Activated CD4-positive, alpha-beta T cell treated with anti-CD3 and anti-CD28 coated beads, Interleukin-2, amount 50 U/mL, for 16 hours (primary cell): ENCODE results near the gene RNF11.
"Not testable (repeated sequence)": the region's sequence is repeated elsewhere in the genome, so short reads cannot be mapped to it uniquely, and the experiment has no call there.

Experiments
- DNase-seq: peaks from one replicate; pipeline ENCODE4 v3.0.0-alpha.2; 2020

RNF11 gene, protein sequence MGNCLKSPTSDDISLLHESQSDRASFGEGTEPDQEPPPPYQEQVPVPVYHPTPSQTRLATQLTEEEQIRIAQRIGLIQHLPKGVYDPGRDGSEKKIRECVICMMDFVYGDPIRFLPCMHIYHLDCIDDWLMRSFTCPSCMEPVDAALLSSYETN

DNA sequence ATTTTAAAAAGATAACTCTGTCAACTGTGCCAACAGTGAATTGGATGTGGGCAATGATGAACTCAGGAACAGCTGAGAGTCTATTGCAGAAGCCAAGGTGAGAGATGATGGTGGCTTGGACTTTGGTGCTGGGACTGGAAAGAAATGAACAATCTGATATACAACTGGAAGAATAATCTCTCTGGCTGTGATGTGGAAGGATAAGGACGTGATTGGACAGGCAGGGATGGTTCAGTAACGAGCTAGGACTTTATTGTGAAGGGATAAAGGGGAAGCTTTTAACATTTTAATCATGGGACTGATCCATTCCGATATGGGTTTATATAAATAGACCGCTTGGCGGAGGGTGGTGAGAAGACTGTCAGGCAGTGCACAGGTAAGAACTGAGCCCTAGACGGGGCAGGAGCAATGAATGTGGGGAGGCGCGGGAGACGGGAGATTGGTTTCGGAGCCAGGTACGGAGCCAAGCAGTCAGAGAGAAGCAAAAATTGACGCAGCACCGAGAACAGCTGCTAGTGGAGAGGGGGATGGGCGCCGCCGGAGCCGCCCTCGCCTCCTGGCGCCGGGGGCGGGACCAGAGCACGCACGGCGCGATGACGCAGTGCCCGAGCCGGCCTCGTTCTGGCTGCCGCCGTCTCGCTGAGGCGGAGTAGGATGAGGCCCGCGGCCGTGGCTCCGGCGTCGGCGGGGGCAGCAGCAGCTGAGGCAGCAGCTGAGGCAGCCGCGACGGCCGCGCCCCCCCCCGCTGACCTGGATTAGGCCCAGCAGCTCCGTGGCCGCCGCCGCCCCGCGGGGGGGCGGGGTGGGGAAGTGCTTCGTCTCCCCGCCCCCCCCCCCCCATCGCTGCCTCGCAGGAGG lies at the start of gene RNF11:
Gene RNF11 (plus strand): TSS at position 601 of the 858 bp plus-strand sequence. CDS start 484 bp downstream, outside the sequence.
- DNase-seq = peak; percentile 91

DNA sequence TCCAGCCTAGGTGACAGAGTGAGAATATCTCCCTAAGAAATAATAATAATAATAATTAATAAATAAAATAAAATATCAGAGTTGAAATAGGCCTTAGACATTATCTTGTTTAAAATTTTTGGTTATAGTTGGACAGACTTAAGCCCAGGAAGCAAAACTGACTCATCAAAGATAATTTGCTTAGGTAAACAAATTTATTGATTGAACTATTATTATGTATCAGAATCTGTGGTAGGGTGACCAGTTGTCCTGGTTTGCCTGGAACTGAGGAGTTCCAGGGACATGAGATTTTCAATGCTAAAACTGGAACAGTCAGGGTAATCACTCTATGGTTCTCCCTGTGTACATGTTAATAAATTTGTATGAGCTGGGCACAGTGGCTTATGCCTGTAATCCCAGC lies 47.8 kb upstream of the RNF11 start:
- no peak for DNase-seq

DNA sequence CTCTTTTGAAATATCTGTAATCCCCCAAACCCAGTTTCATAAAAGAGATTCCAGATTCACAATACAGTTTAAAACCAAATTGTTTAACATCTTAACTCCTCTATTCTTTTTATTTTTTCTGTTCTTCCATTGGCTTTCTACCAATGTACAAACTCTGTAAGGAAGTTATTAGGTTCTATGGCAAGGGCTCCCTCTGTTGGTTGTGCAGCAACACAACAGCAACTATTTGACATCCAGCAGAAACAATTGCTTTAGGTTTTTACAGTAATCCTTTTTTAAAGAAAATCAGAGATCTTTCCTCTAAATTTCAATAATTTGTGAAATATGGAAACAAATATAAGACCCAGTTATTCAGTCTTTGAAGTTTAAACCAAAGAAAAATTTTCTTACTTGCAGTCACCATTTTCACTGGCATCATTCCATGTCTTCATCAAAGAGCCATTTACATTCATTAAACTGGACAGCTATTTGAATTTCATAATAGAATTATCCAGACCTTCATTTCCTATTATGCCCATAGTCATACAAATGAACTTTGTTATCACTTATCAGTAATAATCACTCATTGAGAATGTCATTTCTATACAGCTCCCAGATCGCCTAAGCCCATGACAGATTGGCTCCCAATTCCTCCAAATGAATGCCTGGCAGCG lies 46.5 kb upstream of the RNF11 start:
- peak; percentile 59 for DNase-seq

DNA sequence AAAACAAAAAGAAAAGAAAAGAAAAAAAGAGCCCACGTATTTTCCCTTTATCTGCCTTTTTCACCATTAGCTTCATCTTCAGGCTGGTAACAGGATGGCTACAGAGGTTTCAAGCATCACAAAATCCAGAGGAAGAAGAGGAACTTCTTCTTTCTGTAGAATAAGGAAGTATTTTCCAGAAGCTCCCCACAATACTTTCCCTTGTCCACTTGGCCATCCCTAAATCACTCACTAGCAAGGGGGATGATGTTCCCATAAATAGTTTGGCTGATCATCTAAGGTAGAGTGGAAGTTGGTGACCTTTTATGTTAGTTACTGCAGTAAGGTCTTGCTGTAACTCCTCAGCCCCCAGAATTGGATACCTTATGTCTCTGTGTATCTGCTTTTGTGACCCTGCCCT lies 45.1 kb upstream of the RNF11 start:
- DNase-seq = no peak

DNA sequence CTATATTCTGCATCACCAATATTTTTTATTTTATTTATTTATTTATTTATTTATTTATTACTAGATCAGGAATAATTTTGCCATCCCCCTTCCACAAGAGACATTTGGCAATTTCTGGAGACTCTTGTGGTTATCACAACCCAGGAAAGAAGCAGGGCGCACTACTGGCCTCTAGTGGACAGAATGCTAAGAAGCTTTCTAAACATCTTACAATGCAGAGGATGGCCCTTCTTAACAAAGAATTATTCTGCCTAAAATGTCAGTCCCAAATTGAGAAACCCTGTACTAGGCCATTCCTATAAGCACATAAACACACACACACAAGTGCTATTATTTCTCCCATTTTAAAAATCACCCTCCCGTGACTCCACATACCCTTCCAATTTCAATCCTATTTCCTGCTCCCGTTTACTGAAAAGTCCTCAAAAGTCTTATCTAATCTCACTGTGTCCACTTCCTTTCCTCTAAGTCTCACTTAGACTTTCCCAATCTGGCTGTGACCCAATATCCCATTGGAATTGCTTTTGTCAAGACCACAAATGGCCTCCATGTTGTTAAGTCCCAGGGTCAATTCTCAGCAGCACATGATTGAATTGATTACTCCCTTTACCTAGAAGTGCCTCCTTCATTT lies 43.7 kb upstream of the RNF11 start:
- peak; percentile 63 for DNase-seq

DNA sequence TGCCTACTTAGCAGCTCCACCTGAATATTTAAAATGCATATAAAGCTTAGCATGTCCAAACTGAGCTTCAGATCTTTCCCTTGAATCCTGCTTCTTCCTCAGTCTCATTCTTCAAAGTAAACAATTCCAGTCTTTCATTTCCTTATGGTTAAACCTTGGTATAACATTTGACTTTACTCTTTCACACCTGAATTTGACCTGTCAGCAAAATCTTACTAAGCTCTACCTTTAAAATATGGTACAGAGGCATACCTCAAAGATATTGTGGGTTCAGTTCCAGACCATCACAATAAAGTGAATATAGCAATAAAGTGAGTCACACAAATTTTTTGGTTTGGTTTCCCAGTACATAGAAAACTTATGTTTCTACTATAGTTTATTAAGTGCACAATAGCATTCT lies 42.5 kb upstream of the RNF11 start:
- no peak for DNase-seq

DNA sequence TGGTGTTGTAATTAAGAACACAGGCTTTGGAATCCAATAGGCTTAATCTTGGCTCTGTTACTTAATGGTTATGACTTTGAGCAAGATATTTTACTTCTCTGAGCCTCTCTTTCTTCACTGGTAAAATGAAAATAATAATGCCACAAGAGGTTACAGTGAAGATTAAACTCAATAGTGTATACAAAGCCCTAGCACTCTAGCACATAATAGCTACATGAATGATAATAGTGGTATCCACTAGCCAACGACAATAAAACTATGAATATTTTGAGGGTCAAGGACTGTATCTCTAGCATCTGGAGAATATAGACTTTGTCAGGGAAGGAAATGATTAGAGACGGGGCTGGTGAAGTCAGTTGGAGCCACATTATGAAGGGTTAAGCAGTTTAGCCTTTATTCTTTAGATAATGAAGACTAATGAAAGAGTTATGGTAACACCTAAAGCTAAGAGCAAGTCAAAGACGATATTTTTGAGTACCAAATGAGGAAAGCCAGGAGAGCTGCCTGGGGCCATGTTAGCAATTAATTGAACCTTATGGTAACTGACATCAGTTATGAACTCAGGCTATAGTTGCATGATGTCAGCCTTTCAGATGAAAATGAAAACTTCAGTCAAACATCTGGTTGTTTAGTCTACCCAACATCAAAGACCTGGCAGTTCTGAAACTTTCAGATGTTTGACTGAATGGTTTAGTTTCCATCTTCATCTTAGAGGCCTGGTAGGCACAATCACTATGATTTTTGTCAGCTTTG lies 32.8 kb upstream of the RNF11 start:
- DNase-seq = peak; percentile 14

DNA sequence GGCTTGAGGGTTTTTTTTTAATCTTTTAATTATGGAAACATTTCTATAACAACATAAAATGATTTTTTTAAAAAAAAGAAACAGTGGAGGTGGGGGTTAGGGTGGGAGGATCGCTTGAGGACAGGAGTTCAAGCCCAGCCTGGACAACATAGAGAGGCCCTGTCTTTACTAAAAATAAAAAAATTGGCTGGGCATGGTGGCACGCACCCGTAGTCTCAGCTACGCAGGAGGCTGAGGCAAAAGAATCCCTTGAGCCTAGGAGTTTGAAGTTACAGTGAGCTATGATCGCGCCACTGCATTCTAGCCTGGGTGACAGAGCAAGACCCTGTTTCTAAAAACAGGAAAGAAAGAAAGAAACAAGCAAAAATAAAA lies 32.2 kb upstream of the RNF11 start:
- no peak for DNase-seq

DNA sequence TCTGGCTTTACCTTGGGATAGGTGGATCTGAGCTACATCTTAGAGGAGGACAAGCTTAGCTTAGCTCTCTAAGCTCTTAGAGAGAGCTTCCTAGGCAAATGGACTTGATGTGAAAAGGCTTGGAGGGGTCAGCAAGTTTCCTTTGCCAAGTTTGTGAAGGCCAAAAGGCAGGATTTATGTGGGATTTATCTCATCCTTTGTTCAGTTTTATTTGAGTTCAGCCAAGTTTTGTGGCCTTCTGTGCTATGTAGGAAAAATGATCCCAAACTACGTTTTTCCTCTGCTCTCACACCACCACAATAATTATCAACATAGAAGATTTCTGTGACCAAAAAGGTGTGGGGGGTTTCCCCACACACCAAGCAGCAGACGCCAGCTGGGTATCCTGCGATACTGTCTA lies 26.0 kb upstream of the RNF11 start:
- DNase-seq = no peak

DNA sequence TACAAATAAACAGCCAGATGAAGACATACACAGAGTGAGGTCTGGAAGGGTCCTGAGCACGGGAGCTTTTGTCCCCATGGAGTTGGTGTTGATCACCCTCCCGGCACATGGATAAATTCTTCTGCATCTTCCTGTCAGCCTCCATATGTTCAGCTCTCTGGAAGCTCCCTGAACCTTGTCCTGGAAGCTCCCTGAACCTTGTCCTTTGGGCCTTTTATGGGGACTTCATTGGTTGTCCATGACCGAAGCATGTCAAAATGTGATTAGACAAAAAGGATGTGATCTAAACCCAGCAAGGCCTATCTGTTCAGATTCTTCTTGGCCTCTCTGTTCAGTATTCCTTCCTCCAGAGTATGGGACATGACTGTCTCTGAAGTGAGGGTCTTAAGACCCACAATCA lies 25.4 kb upstream of the RNF11 start:
- no peak for DNase-seq

DNA sequence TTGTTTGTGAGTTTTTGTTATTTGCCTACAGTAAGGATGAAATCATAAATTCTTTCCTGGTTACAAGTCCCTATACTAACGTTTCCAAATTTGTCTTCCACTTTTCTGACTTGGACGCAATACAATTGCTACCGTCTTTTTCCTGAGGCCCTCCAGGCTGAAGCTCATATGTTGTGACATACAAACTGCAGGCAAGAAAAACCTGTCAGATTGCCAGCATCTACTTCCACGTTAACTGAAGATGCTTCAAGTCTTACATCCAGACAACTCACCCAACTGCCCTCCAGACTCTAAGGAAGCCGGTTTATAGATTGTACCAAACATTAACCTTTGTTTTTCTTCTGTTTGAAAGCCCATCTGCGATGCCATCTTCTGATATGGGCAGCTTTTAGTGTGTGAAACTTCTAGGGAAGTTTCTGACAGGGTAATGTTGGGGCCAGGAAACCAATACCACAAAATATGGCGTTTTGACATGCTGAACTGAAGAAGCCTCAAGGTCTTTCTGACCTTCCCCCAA lies 21.4 kb upstream of the RNF11 start:
- DNase-seq = peak; percentile 57

DNA sequence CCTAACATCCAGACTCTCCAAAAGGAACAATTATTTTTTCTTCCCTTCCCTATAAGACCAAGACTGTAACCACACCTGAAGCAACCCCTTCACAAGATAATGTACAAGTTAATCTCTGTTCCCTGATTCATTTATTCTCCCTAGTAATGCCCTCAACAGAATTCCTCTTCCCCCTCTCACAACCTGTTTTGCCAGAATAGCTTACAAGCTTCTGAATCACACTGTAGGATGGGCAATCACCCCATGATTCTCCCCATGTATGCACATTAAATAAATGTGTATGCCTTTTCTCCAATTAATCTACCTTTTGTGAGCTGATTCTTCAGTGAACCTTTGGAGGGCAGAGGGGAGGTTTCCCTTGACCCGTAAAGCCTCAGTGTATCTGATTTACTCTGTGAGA lies 20.9 kb upstream of the RNF11 start:
- DNase-seq = no peak

DNA sequence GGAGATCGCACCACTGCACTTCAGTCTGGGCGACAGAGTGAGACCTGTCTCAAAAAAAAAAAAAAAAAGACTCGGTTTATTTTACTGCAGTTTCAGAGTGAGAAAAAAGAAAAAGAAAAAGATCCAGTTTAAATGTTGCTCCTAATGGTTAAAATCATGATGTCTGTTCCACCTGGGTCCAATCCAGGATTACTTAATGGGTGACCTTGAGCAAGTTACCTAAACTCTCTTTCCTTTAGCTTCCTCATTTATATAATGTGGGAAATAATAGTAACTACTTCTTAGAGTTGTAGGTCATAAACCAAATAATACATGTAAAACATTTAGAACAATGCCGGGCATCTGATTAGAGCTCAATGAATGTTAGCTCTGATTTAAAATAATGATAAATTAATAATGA lies 19.4 kb upstream of the RNF11 start:
- DNase-seq = no peak

DNA sequence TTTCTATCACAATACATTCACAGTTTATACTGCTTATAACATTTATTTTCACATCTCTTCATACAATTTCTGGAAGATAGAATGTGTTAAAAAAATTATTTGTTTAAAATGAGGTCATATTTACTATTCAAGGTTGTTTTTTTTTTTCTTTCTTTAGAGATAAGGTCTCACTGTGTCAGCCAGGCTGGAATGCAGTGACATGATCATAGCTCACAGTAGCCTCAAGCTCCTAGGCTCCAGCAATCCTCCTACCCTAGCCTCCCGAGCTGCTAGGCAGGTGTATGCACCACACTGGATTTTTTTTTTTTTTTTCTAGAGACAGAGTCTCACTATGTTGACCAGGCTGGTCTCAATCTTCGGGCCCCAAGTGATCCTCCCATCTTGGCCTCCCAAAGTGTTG lies 19.0 kb upstream of the RNF11 start:
- no peak for DNase-seq

DNA sequence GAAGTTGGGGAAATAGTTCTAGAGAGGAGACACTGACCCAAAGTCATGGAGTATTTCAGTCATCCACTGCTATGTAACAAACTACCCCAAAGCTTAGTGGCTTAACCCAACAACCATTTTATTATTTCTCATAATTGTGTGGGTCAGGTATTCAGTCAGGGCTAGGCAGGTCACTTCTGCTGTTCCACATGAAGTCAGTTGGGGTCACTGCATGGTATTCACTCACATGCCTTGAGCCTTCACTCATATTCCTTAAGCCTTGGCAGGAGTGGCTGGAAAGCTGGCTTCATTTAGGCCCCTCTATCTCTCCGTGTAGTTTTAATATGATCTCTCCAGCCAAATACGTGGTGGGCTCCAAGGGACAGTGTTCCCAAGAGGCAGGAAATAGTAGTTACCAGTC lies 17.5 kb upstream of the RNF11 start:
- no peak for DNase-seq

DNA sequence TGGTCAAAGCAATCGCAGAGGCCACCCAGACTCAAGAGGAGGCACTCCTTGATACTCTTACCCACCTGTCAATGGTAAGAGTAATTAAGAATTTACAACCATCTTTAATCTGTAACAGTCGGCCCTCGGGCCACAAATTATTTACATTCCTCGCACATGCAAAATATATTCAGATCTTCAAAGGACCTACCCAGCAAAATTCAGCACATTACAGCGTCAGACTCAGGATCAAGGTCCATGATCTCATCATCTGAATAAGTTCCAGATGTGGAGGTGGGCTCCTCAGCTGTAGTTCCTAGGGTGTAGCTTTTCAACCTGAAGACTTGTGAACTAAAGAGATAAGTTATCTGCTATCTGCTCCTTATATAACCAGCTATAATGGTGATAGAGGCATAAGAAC lies 17.1 kb upstream of the RNF11 start:
- no peak for DNase-seq

DNA sequence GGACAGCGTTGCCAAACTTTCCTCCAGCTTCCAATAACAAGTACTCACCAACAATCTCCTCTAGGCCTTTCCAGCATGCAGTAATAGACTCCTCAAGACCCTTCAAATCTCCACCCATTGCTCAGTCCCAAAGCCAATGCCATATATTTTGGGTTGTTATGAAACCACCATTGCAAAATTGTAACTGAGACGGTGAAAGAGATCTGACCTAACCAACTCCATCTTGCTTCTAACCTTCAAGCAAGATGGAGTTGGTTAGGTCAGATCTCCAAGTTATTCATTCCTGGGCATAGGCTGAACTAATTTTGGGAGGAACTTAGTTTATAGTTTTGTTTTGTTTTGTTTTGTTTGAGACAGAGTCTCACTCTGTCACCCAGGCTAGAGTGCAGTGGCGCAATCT lies 14.5 kb upstream of the RNF11 start:
- not testable (repeated sequence) for DNase-seq

DNA sequence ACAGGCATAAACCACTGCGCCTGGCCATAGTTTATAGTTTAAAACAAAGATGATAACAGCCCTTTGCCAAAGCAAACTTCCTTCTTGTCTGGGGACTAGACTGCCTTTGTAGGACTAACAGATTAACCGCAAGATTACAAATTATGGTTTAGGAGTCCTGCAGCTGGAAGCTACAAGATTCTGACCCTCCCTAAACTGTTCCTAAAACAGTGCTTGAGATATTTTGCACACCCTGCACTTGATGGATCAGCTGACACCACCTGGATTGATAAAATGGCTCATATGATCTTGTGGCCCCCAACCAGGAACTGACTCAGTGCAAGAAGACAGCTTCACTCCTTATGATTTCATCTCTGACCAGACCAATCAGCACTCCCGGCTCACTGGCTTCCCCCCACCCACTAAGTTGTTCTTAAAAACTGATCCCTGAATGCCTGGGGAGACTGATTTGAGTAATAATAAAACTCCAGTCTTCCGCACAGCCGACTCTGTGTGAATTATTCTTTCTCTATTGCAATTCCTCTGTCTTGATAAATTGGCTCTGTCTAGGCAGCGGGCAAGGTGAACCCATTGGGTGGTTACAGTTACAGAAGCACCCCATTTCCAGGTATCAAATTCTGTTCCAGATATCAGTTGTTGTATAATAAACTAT lies 13.8 kb upstream of the RNF11 start:
- DNase-seq = no peak

DNA sequence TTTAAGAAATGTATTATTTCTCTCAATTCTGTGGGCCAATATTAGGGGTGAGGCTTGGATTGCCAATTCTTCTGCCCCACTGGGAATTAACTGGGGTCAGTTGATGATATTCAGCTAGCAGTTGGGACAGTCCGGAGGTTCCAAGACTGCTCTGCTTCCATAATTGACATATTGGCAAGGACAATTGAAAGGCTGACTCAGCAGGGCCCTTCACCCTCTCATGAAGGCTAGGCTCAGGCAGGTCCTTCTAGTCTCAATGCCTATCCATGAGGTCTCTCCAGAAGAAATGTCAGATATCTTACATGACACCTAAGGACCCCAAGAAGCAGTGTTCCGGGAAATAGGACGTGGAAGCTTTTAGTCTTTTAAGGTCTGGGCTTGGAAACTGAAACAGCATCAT lies 13.3 kb upstream of the RNF11 start:
- DNase-seq = no peak

DNA sequence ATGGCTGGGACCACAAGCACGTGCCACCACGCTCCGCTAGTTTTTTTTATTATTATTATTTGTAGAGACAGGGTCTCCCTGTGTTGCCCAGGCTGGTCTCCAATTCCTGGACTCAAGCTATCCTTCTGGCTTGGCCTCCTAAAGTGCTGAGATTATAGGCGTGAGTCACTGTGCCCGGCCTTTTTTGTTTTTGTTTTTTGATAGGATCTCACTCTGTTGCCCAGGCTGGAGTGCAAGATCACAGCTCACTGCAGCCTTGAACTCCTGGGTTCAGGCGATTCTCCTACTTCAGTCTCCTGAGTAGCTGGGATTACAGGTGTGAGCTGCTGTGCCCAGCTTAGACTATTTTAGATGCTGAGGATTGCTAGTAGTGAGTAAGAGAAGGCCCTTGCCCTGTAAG lies 11.8 kb upstream of the RNF11 start:
- DNase-seq = no peak

DNA sequence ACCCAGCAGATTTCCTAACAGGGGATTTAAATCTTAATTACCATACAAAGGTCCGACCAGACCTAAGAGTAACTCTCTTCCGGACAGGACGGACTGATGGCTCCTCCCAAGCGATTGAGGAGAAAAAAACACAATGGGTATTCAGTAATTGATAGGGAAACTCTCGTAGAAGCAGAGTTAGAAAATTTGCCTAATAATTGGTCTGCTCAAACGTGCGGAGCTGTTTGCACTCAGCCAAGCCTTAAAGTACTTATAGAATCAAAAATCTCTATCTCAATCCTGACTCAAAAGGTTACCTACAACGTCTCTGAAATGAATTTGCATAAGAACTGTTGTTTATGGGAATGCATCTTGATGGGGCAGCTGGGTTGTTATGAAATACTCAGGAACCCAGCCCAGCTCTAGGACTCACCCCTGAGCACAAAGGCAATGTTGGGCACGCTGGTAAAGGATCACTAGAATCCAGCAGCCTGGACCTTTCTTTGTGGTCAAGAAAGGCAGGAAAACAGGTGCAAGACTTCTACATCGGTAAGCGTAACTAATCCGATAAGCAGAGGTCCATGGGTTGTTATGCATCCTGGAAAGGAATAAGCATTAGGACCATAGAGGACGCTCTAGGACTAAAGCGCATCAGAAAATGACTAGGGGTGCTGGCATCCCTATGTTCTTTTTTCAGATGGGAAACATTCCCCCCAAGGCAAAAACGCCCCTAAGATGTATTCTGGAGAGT lies 8.7 kb upstream of the RNF11 start:
- not testable (repeated sequence) for DNase-seq

DNA sequence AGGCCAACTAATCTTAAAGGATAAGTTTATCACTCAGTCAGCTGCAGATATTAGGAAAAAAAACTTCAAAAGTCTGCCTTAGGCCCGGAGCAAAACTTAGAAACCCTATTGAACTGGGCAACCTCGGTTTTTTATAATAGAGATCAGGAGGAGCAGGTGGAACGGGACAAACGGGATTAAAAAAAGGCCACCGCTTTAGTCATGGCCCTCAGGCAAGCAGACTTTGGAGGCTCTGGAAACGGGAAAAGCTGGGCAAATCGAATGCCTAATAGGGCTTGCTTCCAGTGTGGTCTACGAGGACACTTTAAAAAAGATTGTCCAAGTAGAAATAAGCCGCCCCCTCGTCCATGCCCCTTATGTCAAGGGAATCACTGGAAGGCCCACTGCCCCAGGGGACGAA lies 7.6 kb upstream of the RNF11 start:
- not testable (repeated sequence) for DNase-seq
